Stimulated activated CD4-positive, alpha-beta T cell treated with anti-CD3 and anti-CD28 coated beads, Interleukin-2, amount 100 ng/mL, for 48 hours (primary cell): ENCODE results near the gene DENND2A.
"Not testable (repeated sequence)": the region's sequence is repeated elsewhere in the genome, so short reads cannot be mapped to it uniquely, and the experiment has no call there.

Experiments used
- DNase-seq, 2 donors: peaks; one replicate each; pipeline ENCODE4 v3.0.0-alpha.2; 2020

The DENND2A gene

GRCh38 chr7:140581411-140581810, 59.2 kb downstream of the DENND2A start:
- no peak for DNase-seq

GRCh38 chr7:140577651-140578050, 63.0 kb downstream of the DENND2A start:
- no peak for DNase-seq

- DNase-seq: no peak
These were observed 64.0 kb downstream of the DENND2A start for GRCh38 chr7:140576589-140576988.

GRCh38 chr7:140571538-140572122, 69.0 kb downstream of the DENND2A start:
- no peak for DNase-seq

- no peak for DNase-seq
These were observed 70.5 kb downstream of the DENND2A start for GRCh38 chr7:140570120-140570519.

- DNase-seq: no peak
These were observed 72.4 kb downstream of the DENND2A start for GRCh38 chr7:140568021-140568813.

GRCh38 chr7:140566186-140566585, 74.4 kb downstream of the DENND2A start:
- not testable (repeated sequence) for DNase-seq

- DNase-seq: not testable (repeated sequence)
These were observed 74.9 kb downstream of the DENND2A start for GRCh38 chr7:140565761-140566160.

- DNase-seq: no peak
These were observed 76.0 kb downstream of the DENND2A start for GRCh38 chr7:140564643-140565042.

GRCh38 chr7:140562926-140563481, 77.6 kb downstream of the DENND2A start:
- no peak for DNase-seq

GRCh38 chr7:140559410-140559809, 81.2 kb downstream of the DENND2A start:
- no peak for DNase-seq

GRCh38 chr7:140557809-140558518, 82.6 kb downstream of the DENND2A start:
- DNase-seq: no peak

- no peak for DNase-seq
These were observed 83.5 kb downstream of the DENND2A start for GRCh38 chr7:140557069-140557468.

GRCh38 chr7:140553236-140553635, 87.4 kb downstream of the DENND2A start:
- DNase-seq: not testable (repeated sequence)

GRCh38 chr7:140552240-140552679, 88.4 kb downstream of the DENND2A start:
- no peak for DNase-seq

- no peak for DNase-seq
These were observed 89.0 kb downstream of the DENND2A start for GRCh38 chr7:140551355-140552239.

- DNase-seq: no peak
These were observed 93.7 kb downstream of the DENND2A start for GRCh38 chr7:140546947-140547346.

GRCh38 chr7:140544388-140544826, 96.2 kb downstream of the DENND2A start:
- DNase-seq: no peak

- no peak for DNase-seq
These were observed 98.4 kb downstream of the DENND2A start for GRCh38 chr7:140542228-140542603.

- no peak for DNase-seq
These were observed 98.9 kb downstream of the DENND2A start for GRCh38 chr7:140541513-140542227.

GRCh38 chr7:140541176-140541512, 99.5 kb downstream of the DENND2A start:
- no peak for DNase-seq
